Breast epithelium (tissue), 3 donors: ENCODE results near the gene RBM19.

ENCODE experiments used
- CTCF ChIP-seq, 3 donors: fragments of 450-650 bp; IDR thresholded peaks; one replicate each; pipeline ENCODE4 v1.5.1; 2016 to 2017; ENCODE audit warnings: antibody characterized with exemption in 3 of 3, mild to moderate bottlenecking in 3 of 3, moderate library complexity in 3 of 3
- POLR2A ChIP-seq: fragments of 450-650 bp; IDR thresholded peaks from one replicate; pipeline ENCODE4 v1.6.1; 2016; ENCODE audit warnings: antibody characterized with exemption, mild to moderate bottlenecking, moderate library complexity

DNA sequence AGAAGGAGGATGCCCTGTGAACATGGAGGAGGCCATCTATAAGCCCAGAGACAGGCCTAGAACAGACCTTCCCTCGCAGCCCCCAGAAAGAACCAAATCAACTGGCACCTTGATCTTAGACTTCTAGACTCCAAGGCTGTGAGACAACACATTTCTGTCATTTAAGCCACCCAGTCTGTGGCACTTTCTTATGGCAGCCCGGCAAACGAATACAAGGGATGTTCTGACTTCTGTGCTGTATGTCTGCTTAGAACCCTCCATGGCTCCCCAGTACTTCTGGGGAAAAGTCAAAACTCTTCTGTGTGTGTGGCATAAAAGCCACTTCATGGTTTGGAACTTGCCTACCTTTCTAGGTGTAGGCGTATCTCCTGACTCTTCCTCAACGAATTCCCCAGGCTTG lies 42.9 kb downstream of the RBM19 start:
- no peak for TF ChIP-seq CTCF (IDR thresholded peaks at IDR 0.05)
- TF ChIP-seq POLR2A: no peak
